Inflammatory macrophage (primary cell): Measurements from ENCODE around the gene AKT1.
"Not testable (repeated sequence)": the region's sequence is repeated elsewhere in the genome, so short reads cannot be mapped to it uniquely, and the experiment has no call there.

ENCODE experiments used
- DNase-seq, 2 donors: peaks; one replicate each; pipeline ENCODE4 v3.0.0-alpha.2; 2020 to 2022
- total RNA-seq, 18 experiments: gene quantifications; one replicate each; lab custom pipeline; 2026; ENCODE audit warnings: mixed read lengths in 6 of 18, inconsistent platforms in 2 of 18; lab: John Stamatoyannopoulos, UW

The AKT1 gene
- 80.0 to 202 (median 135) reads per million in 18 experiments for total RNA-seq

- DNase-seq, result peak; percentile 7 to 47
Observed at GRCh38 chr14:104794993-104795780, at the start of gene AKT1. AKT1 (minus strand) TSS chr14:104795748; CDS start chr14:104792643, 3,105 bp downstream.

- DNase-seq, result no peak
Observed at GRCh38 chr14:104845033-104845666, 49.6 kb upstream of the AKT1 start.

GRCh38 chr14:104844306-104845032 lies 48.9 kb upstream of the AKT1 start:
- DNase-seq, result no peak

GRCh38 chr14:104843442-104844305 lies 48.1 kb upstream of the AKT1 start:
- no peak for DNase-seq

- no peak for DNase-seq
Observed at GRCh38 chr14:104843006-104843405, 47.5 kb upstream of the AKT1 start.

GRCh38 chr14:104841730-104842129 lies 46.2 kb upstream of the AKT1 start:
- no peak for DNase-seq

GRCh38 chr14:104836171-104836935 lies 40.8 kb upstream of the AKT1 start:
- DNase-seq, result not testable (repeated sequence)

GRCh38 chr14:104830781-104831180 lies 35.2 kb upstream of the AKT1 start:
- DNase-seq, result no peak

GRCh38 chr14:104827177-104828055 lies 31.9 kb upstream of the AKT1 start:
- peak; percentile 21 to 33 for DNase-seq

GRCh38 chr14:104826861-104827176 lies 31.3 kb upstream of the AKT1 start:
- no peak for DNase-seq

- DNase-seq, result peak; percentile 87 to 90
Observed at GRCh38 chr14:104826189-104826860, 30.8 kb upstream of the AKT1 start.

- no peak for DNase-seq
Observed at GRCh38 chr14:104824353-104824997, 28.9 kb upstream of the AKT1 start.

- DNase-seq, result no peak
Observed at GRCh38 chr14:104822821-104823615, 27.5 kb upstream of the AKT1 start.

GRCh38 chr14:104821971-104822608 lies 26.5 kb upstream of the AKT1 start:
- DNase-seq, result no peak

- DNase-seq, result no peak
Observed at GRCh38 chr14:104821229-104821945, 25.8 kb upstream of the AKT1 start.

- DNase-seq, result peak in 1 of 2 donors; percentile 11
Observed at GRCh38 chr14:104820669-104821228, 25.2 kb upstream of the AKT1 start.

- no peak for DNase-seq
Observed at GRCh38 chr14:104819361-104819781, 23.8 kb upstream of the AKT1 start.
